Lower leg skin (tissue), 4 donors: Measurements from ENCODE around the gene RGMA. TPM values are rescaled to one million over a fixed set of nuclear protein-coding genes. Genes with fewer than 3 reads are reported as not detected.

Experiments
- DNase-seq, 2 donors: peaks; one replicate each; pipeline ENCODE4 v3.0.0-alpha.2; 2019; ENCODE audit warnings: low spot score in 2 of 2
- H3K4me3 ChIP-seq: fragments of 200-600 bp; sonication (generic); 2 replicates; pipeline ENCODE4 v1.5.1; 2017; ENCODE audit warnings: mild to moderate bottlenecking, low read depth; ENCODE audit not compliant: poor library complexity, severe bottlenecking
- CTCF ChIP-seq, 3 donors: fragments of 450-650 bp; IDR thresholded peaks; one replicate each; pipeline ENCODE4 v1.5.1; 2016; ENCODE audit warnings: antibody characterized with exemption in 3 of 3, mild to moderate bottlenecking in 3 of 3, moderate library complexity in 2 of 3
- POLR2A ChIP-seq, 2 donors: fragments of 450-650 bp; IDR thresholded peaks; one replicate each; pipeline ENCODE4 v1.6.1; 2016 to 2017; ENCODE audit warnings: antibody characterized with exemption in 2 of 2, mild to moderate bottlenecking in 1 of 2, moderate library complexity in 1 of 2
- WGBS, 2 donors: methylation state at CpG; one replicate each; pipeline ENCODE4 v1.1.5; 2018; 5-methylcytosine and 5-hydroxymethylcytosine counted together
- intact Hi-C: fragments of 100-400 bp; cut with DNase I; formaldehyde crosslinking; loops from one replicate; pipeline ENCODE4 v1.15.0; 2023; ENCODE audit warnings: low total_unique reads
- total RNA-seq, 4 donors: library from RNA; depleted of rRNA; stranded (reverse); fragments of >200 nt; gene quantifications; one replicate each; pipeline ENCODE4 v1.1.0, GENCODE V29; 2016

The RGMA gene
- total RNA-seq, 4 donors from 2014 or later = 9.5 to 28.2 (median 16.6) TPM

GRCh38 chr15:93074599-93074998, 14.4 kb downstream of the RGMA start:
- no peak for DNase-seq
- no peak overlapping the region for H3K4me3 ChIP-seq
- no peak for TF ChIP-seq POLR2A (IDR thresholded peaks at IDR 0.05)
- TF ChIP-seq CTCF (IDR thresholded peaks at IDR 0.05) = no peak
- intact Hi-C loops = no loop called here
- WGBS, 2 donors = 81 to 82% methylated on average over 13 of the region's 13 CpGs

- H3K4me3 ChIP-seq = peak overlapping the region; percentile 2
- WGBS, 2 donors = 20% methylated on average over 17 to 30 of the region's 30 CpGs
- no peak for DNase-seq
- TF ChIP-seq CTCF (IDR thresholded peaks at IDR 0.05) = no peak
- TF ChIP-seq POLR2A (IDR thresholded peaks at IDR 0.05) = no peak
- intact Hi-C loops = no loop called here
Measured at GRCh38 chr15:93073465-93073952, 15.5 kb downstream of the RGMA start.

GRCh38 chr15:93072411-93073394, 16.3 kb downstream of the RGMA start:
- intact Hi-C loops = no loop called here
- 0% methylated on average over 54 to 75 of the region's 96 CpGs for WGBS, 2 donors
- peak overlapping the region; percentile 67 for H3K4me3 ChIP-seq
- peak in 1 of 2 donors; percentile 93 for DNase-seq
- no peak for TF ChIP-seq POLR2A (IDR thresholded peaks at IDR 0.05)
- TF ChIP-seq CTCF (IDR thresholded peaks at IDR 0.05) = no peak

GRCh38 chr15:93072011-93072410, 17.0 kb downstream of the RGMA start:
- DNase-seq = no peak
- no peak for TF ChIP-seq POLR2A (IDR thresholded peaks at IDR 0.05)
- no peak for TF ChIP-seq CTCF (IDR thresholded peaks at IDR 0.05)
- whole genome bisulfite sequencing, 2 donors = 0 to 2% methylated on average over 10 of the region's 10 CpGs
- intact Hi-C loops = no loop called here
- peak overlapping the region; percentile 67 for H3K4me3 ChIP-seq

- TF ChIP-seq CTCF (IDR thresholded peaks at IDR 0.05) (no peak), POLR2A (IDR thresholded peaks at IDR 0.05) (no peak)
- peak overlapping the region; percentile 29 for H3K4me3 ChIP-seq
- 13 to 22% methylated on average over 21 to 22 of the region's 22 CpGs for WGBS, 2 donors
- intact Hi-C loops = no loop called here
- no peak for DNase-seq
Measured at GRCh38 chr15:93071469-93071936, 17.5 kb downstream of the RGMA start.
